HG03354 (cell line): ENCODE data around the gene SLC15A3.
"Not testable (repeated sequence)": the region's sequence is repeated elsewhere in the genome, so short reads cannot be mapped to it uniquely, and the experiment has no call there.

Source experiments
- ATAC-seq: cut with Tn5 transposase; IDR thresholded peaks from one replicate; pipeline ENCODE4 v1.9.1; 2021; ENCODE audit warnings: mild to moderate bottlenecking; ENCODE audit not compliant: unreplicated experiment, poor library complexity, severe bottlenecking

SLC15A3 gene

GRCh38 chr11:60977836-60978235 is 25.9 kb upstream of the SLC15A3 start:
- ATAC-seq = no peak

- ATAC-seq = no peak
Observed at GRCh38 chr11:60977224-60977623, 25.2 kb upstream of the SLC15A3 start.

- ATAC-seq = no peak
Observed at GRCh38 chr11:60974726-60975125, 22.8 kb upstream of the SLC15A3 start.

GRCh38 chr11:60974316-60974715 is 22.3 kb upstream of the SLC15A3 start:
- not testable (repeated sequence) for ATAC-seq

GRCh38 chr11:60973699-60974098 is 21.7 kb upstream of the SLC15A3 start:
- no peak for ATAC-seq

- ATAC-seq = no peak
Observed at GRCh38 chr11:60972182-60973030, 20.4 kb upstream of the SLC15A3 start.

- ATAC-seq = no peak
Observed at GRCh38 chr11:60971520-60971919, 19.5 kb upstream of the SLC15A3 start, which contains the start of gene CD6. TSS of gene CD6 (plus strand) at chr11:60971680. CDS start at chr11:60971866, 186 bp downstream.

- no peak for ATAC-seq
Observed at GRCh38 chr11:60970890-60971289, 18.9 kb upstream of the SLC15A3 start.

- no peak for ATAC-seq
Observed at GRCh38 chr11:60970369-60970774, 18.4 kb upstream of the SLC15A3 start.

- ATAC-seq = no peak
Observed at GRCh38 chr11:60968223-60968622, 16.2 kb upstream of the SLC15A3 start.

- ATAC-seq = no peak
Observed at GRCh38 chr11:60966890-60967289, 14.9 kb upstream of the SLC15A3 start.

- no peak for ATAC-seq
Observed at GRCh38 chr11:60964801-60965200, 12.8 kb upstream of the SLC15A3 start.

GRCh38 chr11:60960405-60960804 is 8.4 kb upstream of the SLC15A3 start:
- ATAC-seq = no peak

GRCh38 chr11:60959431-60959830 is 7.5 kb upstream of the SLC15A3 start:
- no peak for ATAC-seq

GRCh38 chr11:60957188-60957587 is 5.2 kb upstream of the SLC15A3 start:
- ATAC-seq = no peak

GRCh38 chr11:60955571-60955970 is 3.6 kb upstream of the SLC15A3 start:
- no peak for ATAC-seq

- ATAC-seq = no peak
Observed at GRCh38 chr11:60954421-60954820, 2.4 kb upstream of the SLC15A3 start.

GRCh38 chr11:60953781-60954180 is 1.8 kb upstream of the SLC15A3 start:
- ATAC-seq = no peak

GRCh38 chr11:60952742-60953170 is 780 bp upstream of the SLC15A3 start:
- peak; percentile 23 for ATAC-seq

- no peak for ATAC-seq
Observed at GRCh38 chr11:60951606-60951903, 421 bp downstream of the SLC15A3 start.

- no peak for ATAC-seq
Observed at GRCh38 chr11:60950933-60951605, 907 bp downstream of the SLC15A3 start.
